NCI-H2107 treated with DMSO at 0.1 percent for 48 hours (cell line): ENCODE data around the gene NPLOC4.

Experiments used
- DNase-seq: peaks from one replicate; lab custom pipeline; 2025; ENCODE audit not compliant: unreplicated experiment; lab: John Stamatoyannopoulos, UW

Gene NPLOC4

DNA sequence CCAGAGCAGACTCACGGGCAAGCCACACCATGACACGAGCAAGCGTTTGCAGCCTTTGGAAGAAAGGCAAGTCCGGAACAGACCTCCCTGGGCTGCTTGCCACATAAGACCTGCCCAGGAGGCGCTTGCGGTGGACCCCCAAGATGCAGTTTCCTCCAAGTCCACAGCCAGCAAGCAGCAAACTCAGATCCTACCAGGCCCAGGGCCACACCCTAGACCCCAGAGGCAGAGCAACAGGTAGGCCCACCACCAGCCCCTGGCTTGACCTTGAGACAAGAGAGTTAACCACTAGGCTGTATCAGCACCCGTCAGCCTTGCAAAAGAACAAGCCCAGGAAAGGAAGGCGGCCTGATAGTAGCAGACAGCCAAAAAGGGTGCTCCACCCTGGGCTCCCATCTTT lies 87.1 kb downstream of the NPLOC4 start:
- no peak for DNase-seq

DNA sequence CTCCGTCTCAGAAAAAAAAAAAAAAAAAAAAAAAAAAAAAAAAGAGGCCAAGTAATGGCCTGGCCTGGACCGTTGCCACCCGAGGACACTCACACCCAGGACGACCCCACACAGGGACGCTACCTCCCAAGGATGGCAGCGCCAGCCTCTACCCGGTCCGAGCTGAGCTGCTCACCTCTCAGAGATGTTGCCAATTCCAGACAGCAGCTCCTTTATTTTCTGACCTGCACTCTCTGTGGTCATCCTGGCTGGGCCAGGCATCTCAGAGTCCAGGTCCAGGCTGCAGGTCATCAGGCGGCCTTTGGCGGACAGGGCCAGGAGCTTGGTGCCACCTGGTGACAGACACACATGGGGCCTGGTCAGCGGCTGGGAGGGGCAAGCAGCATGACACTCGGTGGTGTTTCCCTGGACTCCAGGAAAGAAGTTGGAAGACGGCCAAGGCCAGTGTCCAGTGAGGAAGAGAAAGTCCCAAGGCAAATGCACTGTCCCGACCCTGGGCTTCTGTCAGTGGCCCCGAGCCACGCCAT lies 87.8 kb downstream of the NPLOC4 start:
- no peak for DNase-seq

DNA sequence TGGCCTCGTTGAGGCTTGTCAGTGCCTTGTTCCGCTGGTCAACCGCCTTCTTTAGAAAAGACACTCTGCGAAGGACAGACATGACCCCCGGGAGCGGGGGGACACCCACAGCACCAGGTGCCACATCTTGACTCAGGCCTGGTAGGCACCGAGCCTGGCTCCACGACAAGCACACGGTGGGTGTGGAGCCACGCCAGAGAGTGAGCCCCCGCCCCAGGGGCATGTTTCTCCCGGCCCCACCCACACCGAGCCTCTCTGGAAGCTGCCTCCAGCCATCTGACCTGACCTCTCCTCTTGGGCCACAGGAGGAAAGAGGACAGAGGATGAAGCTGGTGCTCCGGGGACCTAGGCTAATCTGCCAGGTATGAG lies 89.3 kb downstream of the NPLOC4 start:
- DNase-seq: no peak

DNA sequence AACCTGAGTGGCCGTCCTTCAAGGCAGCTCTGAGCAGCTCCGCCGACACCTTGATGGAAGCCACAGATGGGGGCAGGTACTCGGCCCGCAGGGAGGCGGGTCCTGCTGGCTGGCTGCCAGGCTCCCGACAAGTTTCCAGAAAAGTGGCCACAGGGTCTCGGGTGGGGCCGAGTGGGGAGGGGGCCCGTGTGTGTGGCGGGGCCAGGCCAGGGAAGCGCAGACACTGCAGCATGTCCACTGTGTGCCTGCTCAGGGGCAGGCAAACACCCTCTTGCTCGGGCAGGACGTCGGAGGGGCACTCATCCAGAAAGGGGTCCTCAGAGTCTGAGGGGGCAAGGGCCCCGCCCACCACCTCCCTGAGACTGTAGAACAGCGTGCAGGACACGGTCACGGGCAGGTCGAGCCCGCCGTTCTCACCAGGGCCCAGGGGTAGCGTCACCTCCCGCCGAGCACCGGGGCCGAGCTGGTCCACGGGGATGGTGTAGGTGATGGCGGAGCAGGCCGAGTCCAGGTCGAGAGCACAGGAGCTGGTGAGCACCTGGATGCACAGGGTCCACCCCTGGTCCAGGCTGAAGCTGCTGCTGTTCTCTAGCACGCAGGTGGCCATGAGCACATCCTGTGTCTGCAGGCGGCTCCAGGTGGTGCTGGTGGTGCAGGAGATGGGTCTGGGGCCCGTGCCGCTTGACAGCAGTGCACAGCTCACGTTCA lies 89.9 kb downstream of the NPLOC4 start:
- no peak for DNase-seq

DNA sequence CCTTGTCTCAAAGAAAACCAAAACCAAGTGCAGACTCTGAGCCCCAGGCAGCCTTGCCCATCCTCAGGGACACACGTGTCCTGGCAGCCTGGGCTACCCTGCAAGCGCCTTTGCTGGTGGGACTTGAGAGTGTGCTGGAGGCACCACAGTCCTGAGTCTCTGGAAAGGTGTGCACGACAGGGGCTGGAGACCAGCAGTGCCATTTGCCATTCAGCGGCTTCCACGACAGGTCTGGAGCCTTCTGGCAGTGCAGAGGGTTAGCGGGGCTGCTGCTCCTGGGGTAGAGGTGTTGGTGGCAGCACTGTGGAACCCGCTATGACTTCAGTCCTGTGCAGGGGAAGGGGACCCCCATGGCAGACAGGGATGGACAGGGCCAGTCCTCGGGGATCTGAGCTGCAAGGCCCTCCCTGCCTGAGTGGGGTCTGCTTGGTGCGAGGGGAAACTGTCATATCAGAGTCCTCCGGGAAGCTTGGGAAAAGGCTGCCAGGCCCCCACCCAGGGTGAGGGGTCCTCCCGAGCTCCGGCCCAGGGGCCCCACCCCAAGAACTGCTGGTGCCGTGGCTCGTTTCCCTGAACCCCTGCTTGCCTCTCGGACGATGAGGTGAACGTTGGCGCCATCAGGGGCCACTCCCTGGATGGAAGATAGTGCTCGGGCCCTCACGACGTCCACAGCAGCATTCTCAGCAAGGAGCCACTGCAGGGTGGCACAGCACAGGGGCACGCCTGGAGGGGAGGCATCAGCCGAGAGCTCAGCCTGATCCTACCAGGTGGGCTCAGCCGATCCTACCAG lies 91.6 kb downstream of the NPLOC4 start:
- no peak for DNase-seq

DNA sequence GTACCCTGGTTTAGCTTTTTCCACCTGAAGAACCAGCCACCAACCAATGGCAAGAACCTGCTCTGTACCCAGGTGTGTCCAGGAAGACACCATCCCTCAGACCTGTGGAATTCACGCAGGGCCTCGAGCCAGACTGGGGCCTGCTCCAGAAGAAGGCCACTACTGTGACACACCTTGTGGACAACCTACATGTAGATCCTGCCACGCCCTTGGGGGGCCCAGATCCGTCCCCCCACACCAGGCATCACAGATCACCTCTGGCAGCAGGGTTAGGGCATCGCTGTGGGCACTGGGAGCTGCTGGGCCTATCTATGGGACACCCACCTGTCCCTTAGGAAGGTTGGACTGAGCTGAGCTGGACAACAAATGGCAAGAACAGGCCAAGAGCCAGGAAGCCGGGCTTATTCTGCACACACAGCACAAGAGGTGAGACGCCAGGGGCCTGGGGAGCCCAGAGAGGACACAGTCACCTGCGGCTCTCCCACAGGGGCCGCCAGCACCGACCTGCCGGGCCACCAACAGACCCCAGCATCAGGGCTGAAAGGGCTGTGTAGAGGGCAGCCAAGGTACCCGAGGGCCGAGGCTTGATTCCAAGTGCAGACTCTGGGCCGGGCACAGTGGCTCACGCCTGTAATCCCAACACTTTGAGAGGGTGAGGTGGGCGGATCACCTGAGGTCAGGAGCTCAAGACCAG lies 92.5 kb downstream of the NPLOC4 start:
- no peak for DNase-seq

DNA sequence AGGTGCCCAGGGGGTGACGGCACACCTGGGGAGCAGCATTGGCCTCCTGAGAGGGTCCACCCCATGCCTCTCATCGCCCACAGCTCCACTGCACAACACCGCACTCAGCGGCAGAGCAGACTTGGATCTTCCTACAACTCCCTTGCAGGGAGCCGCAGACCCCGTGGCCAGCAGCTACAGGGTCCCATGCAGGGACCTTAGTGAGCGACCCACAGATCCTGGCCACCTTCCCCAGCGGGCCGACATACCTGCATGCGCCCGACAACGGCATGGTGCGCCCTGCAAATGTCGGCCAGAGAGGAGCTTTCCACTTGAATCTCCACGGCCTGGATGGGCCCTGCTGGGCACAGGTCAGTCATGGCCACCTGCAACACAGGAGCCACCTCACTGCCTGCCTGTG lies 93.2 kb downstream of the NPLOC4 start:
- no peak for DNase-seq

DNA sequence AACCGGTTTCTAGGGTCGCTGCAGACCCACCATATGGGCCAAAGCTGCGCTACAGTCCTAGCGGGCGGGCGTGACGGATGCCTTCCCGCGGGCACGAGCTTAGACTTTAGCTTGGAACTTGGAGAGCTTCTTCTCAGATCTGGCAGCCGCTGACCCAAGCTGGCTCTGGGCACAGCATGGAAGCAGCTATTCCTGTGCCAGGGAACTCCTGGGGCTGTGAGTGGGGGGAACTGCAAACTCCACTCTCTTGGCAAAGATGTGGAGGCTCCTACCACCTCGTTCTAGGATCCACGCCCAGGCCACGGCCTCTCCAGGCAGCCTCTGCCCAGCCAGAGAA lies 93.6 kb downstream of the NPLOC4 start:
- DNase-seq: no peak

DNA sequence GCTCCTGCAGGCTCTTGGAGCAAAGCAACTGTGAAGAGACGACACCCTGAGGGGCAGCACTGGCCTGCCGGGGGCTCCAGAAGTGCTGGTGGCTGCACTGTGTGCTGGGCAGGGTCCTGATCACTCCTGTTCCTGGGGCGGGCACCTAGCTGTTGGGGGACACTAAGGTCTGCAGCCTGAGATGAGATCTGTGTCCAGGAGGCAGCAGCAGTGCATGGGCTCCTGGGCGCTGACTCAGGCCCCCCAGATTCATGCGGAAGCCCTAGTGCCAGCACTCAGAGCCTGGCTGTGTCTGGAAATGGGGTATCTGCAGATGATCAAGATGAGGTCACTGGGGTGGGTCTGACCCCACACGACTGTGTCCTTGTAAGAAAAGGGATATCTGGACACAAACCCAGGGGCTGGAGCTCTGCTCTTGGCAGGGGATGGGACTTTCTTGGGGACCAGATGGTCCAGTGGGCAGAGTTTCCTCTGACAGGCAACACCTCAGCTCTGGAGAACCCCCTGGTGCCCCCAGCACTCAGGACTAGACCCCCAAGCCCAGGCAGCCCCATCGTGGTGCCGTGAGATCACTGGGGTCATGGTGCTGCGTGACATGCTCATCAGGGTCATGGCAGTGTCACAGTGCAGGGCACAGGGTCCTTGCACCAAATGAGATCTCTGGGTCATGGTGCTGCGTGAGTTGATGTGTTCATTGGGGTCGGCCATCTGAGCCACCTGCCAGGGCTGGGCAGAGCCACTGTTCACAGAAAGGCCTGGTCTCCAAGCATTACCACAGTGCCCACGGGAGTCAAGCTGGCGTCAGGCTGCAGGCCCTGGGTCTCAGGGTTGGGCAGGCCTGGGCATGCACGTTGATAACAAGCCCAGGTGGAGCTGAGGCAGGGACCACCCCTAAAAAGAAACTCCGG lies 94.2 kb downstream of the NPLOC4 start:
- DNase-seq: no peak

DNA sequence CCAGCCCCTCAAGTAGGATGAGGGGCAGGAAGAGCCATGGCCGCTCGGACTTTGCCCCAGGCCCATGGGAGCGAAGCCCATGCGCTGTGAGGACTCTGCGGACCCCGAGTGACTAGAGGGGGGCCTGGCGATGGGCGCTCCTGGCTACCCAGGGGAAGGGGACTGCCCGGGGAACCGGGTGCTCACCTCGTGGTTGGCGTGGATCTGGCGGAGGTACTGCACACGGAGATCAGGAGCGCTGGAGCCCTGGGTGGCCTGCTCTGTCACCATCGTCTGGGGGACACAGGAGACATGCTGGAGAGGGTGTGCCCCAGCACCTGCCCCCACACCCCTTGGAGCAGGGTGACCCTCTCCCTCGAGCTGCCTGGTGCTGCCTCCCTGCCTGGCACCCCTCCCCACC lies 95.8 kb downstream of the NPLOC4 start:
- no peak for DNase-seq

DNA sequence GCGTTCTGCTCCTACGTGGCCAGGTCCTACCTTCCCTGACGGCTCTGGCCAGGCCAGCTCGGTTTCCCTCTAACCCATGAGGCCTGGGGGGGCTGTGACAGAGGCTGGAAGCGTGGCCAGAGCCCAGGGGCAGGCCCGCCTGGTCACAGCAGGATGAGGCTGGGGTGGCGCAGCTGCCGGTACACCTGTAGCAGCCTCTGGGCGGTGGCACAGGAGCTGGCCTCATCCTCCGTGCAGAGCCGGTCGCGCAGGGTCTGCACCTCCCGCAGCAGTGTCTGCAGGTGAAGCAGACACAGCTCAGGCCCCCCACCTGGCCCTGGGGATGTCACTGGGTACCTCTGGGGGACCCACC lies 96.3 kb downstream of the NPLOC4 start:
- DNase-seq: no peak

DNA sequence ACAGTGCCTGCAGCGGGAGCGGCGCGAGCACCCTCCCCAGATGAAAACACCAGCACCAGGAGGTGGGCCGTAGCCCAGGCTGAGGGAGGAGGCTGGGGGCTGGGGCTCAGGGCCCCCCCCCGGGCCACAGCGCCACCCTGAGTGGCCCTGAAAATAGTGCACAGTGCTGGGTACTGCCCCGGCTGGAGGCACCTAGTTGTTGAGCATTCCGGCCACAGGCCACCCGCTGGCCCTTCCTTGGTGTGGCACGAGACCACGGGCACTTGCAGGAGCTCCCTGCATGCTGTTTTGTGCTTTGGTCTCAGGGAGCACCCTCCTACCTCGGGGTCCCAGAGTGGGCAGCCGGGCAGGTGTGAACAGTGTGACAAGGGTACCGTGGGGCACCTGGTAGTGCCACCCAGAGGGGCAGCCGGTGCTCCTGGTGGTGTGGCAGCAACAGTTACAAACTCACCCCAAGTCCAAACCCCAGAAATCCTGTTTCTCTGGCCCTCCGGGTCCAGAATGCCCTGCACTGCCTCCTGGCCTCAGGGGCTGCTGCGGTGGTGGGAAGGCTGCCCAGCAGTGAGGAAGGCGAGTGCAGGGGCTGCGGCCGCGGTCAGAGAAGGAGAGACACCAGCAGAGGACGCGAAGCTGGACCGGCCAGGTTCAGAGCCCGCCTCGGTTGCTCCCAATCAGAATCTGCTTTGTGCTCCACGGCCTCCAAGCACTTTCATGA lies 96.8 kb downstream of the NPLOC4 start:
- no peak for DNase-seq

DNA sequence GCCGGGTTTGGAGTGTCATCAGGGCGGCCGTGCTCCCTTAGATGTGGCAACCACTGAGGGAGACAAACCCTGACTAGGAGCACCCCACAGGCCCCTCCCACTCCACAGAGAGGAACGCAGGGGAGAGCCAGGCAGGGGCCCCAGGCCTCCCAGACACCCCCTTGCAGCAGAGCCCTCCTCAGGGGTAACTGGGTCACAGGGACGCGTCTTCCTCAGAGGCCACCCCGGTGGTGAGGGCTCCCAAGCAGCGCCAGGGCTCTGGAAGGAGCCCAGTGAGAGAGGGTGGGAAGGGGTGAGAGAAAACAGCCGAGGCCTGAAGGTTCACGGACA lies 97.4 kb downstream of the NPLOC4 start:
- DNase-seq: no peak

DNA sequence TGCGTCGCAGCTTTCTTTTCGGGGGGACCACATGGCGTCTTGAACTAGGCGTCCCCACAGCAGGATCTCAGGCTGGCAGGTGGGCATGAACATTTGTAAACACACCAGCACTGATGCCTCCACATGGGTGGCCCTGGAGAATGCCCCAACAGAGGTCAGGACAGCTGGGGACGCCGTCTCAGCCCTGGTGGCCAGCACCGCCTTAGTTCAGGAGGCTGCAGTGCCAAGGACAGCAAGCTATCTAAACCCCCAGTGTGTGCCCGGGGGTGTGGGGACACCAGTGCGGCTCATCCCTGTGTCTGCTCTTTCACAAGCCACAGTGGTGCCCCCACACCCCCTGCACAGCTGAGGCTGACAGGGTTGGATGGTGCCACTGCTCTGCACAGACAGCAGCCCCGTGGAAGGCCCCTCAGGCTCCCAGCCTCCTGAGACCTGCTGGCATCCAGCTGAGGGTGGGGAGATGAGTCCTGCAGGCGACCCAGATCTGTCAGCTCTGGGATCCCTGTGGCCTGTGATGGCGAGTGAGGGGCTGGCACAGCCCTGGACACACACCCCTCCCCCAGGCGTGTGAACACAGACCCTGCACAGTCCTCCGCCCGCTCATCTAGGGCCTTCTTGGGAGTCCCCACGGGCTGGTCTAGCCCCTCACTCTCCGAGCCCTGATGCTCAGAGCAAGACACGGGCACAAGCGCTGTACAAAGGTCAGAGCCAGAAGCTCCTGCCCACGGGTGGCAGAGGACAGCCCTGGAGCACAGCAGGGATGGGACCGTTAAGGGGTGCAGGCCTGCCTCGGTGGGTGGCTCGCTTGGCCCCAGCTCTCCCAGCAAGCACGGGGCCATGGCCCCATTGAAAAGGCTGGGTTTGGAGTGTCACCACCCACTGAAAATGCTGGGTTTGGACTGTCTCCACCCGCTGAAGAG lies 98.0 kb downstream of the NPLOC4 start:
- no peak for DNase-seq

DNA sequence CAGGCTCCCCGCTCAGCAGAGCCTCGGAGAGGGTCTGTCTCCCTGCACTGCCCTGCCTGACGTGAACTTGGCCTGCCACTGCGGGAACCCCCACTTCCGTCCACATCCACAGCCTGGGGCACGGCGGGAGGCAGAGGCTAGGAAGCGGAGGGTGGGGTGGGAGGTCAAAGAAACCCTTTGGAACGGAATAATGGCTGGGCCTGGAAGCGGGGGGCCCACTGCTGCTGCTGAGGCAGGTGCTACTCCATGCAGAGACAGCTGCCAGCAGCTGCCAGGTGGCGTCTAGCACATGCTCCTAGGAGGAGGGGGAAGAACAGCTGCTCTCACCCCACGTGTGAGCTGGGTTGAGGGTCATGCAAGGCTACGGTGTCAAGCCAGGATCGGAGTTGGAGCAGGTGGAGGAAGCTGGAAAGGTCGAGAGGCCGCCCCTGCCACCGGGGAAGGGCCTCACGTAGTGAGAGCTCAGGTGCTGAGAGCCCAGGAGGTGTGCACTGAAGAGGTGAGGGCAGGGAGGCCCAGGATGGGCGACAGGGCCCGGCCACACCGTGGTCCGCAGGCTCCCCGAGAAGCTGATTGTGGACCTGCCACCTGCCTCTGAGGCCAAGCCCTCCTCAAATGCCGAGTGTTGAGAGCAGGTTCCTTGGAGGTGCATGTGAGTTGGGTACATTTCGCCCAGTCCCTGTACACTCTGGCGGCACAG lies 98.9 kb downstream of the NPLOC4 start:
- peak; percentile 90 for DNase-seq

DNA sequence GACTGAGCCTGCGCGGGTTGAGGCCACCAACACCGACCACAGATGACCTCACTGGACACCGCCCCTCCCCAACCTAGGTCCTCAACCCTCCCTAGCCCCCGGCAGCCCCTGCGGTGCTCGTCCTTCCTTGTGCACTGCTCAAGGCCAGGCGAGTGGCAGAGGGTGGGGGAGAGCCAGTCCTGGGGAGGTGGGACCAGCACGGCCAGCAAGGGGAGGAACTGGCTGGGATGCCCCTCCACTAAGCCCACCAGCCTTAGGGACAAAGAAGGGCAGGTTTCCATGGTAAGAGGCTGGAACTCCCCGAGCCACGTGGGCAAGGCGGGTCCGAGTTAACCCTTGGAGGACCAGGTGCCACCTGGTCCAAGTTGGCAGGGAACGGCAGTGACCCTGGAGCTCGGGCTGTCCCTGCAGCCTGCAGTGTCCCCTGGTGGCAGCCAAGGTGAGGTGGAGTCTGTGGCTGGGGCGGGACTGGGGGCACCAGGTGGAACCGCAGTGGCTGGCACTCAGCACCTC lies 99.5 kb downstream of the NPLOC4 start:
- peak; percentile 90 for DNase-seq

DNA sequence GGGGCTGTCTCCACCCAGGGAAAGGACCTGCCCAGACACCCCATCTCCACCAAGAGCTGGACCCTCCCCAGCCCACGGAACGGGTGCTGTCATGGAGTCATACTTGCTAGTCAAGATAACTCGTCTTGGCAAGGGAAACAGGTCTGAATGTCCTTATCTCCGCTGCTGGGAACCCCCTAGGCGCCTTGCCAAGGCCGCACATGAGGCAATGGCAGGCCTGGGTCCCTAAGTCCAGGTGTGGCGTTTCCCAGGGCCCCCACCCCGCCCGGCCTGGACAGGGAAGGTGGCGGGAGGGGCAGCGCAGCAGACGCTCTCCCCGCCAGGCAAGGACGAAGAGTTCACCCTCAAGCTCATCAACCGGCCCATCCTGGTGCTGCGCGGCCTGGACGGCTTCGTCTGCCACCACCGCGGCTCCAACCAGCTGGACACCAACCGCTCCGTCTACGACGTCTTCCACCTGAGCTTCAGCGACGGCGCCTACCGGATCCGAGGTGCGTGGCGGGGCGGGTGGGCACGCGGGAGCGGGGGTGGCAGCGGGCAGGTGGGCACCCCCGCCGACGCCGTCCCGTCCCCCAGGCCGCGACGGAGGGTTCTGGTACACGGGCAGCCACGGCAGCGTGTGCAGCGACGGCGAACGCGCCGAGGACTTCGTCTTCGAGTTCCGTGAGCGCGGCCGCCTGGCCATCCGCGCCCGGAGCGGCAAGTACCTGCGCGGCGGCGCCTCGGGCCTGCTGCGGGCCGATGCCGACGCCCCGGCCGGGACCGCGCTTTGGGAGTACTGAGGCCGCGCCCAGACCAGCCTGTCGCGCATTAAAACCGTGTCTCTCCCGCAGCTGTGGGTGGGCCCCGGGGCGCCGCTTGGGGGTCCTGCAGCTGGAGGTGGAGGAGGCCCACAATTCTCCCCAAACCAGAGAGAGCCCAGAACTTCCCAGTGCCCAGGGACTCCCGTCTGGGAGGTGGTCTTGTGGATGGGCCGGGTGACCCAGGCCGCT lies 100.3 kb downstream of the NPLOC4 start:
- no peak for DNase-seq
